K562 (cell line): ENCODE results near the gene MRPL42. TPM values are rescaled to one million over a fixed set of nuclear protein-coding genes. Genes with fewer than 3 reads are reported as not detected.

ENCODE experiments used
- ATF7 ChIP-seq: fragments of 450-650 bp; IDR thresholded peaks from 2 replicates; pipeline ENCODE4 v1.7.1; 2014; ENCODE audit warnings: mild to moderate bottlenecking, moderate library complexity
- DEAF1 ChIP-seq: fragments of 450-650 bp; formaldehyde crosslinking; IDR thresholded peaks from 2 replicates; pipeline ENCODE4 v1.4.0; 2020; ENCODE audit warnings: mild to moderate bottlenecking, moderate library complexity
- DMBX1 ChIP-seq: fragments of 250-450 bp; sonication (Bioruptor Pico); IDR thresholded peaks from 2 replicates; pipeline ENCODE4 v1.8.0; 2022; ENCODE audit warnings: inconsistent platforms, mild to moderate bottlenecking, moderate library complexity, borderline replicate concordance
- ELF1 ChIP-seq: fragments of 200-800 bp; sonication (Bioruptor generic); IDR thresholded peaks from 2 replicates; pipeline ENCODE4 v1.6.1; 2016; ENCODE audit warnings: missing genetic modification characterization, missing compliant biosample characterization
- ELF2 ChIP-seq: fragments of 250-450 bp; sonication (Bioruptor Pico); IDR thresholded peaks from 2 replicates; pipeline ENCODE4 v1.5.0; 2021; ENCODE audit warnings: mild to moderate bottlenecking
- GABPA ChIP-seq: fragments of 200-800 bp; sonication (Bioruptor generic); conservative IDR thresholded peaks from 2 replicates; pipeline ENCODE4 v1.6.1; 2016; ENCODE audit warnings: low read depth, missing genetic modification characterization, missing compliant biosample characterization
- HES1 ChIP-seq: fragments of 450-650 bp; IDR thresholded peaks from 2 replicates; pipeline ENCODE4 v1.6.1; 2016; ENCODE audit warnings: low read depth, mild to moderate bottlenecking, moderate library complexity
- JUN ChIP-seq, 2 experiments: sonication (generic) in 1 of 2; formaldehyde crosslinking in 1 of 2; IDR thresholded peaks; 2 replicates each; pipeline versions ENCODE4 v1.6.1 to v1.8.0; 2012 to 2022; ENCODE audit warnings: borderline replicate concordance in 2 of 2, mild to moderate bottlenecking in 2 of 2, improper control_type of control experiment in 1 of 2, low read depth in 1 of 2, low read length in 1 of 2, missing genetic modification reagents in 1 of 2
- MAFK ChIP-seq: IDR thresholded peaks from 2 replicates; pipeline ENCODE4 v1.6.1; 2011; ENCODE audit warnings: low read length, improper control_type of control experiment
- MBD2 ChIP-seq: sonication (generic); IDR thresholded peaks from 2 replicates; pipeline ENCODE4 v1.6.1; 2016; ENCODE audit warnings: low read depth, borderline replicate concordance
- RBBP5 ChIP-seq: fragments of 200-600 bp; sonication (generic); IDR thresholded peaks from 2 replicates; pipeline ENCODE4 v1.6.1; 2012; ENCODE audit warnings: borderline replicate concordance, mild to moderate bottlenecking, low read length, control low read depth, inconsistent platforms; ENCODE audit not compliant: insufficient read depth, poor library complexity, severe bottlenecking
- SMAD4 ChIP-seq: fragments of 250-450 bp; sonication (Bioruptor Pico); conservative IDR thresholded peaks from 2 replicates; pipeline ENCODE4 v1.8.0; 2021; ENCODE audit warnings: inconsistent platforms, mild to moderate bottlenecking, moderate library complexity
- ZNF212 ChIP-seq: fragments of 450-650 bp; formaldehyde crosslinking; IDR thresholded peaks from 2 replicates; pipeline ENCODE4 v1.4.0; 2020; ENCODE audit warnings: mild to moderate bottlenecking
- ZNF407 ChIP-seq: fragments of 450-650 bp; IDR thresholded peaks from 2 replicates; pipeline ENCODE4 v1.6.1; 2016; ENCODE audit warnings: low read depth
- polyA plus RNA-seq, 8 experiments: library from polyadenylated mRNA; depleted of rRNA in 4 of 8; stranded (reverse) in 5 of 8; unstranded in 3 of 8; fragments of >200 nt; fragmentation: Nextera tagmentation in 2 of 8; fragmentation: Illumina TruSeq in 1 of 8; extraction: Ambion mirVana in 2 of 8; extraction: Trizol in 1 of 8; gene quantifications; 2 replicates each; pipeline versions ENCODE4 v1.2.1 to v1.2.3, GENCODE V29; 2011 to 2014; ENCODE audit warnings: inconsistent platforms in 1 of 8, missing spikeins in 1 of 8
- total RNA-seq, 7 experiments: library from RNA; depleted of rRNA in 6 of 7; stranded (reverse); fragments of >200 nt in 6 of 7; fragmentation: Illumina TruSeq in 2 of 7; extraction: Trizol in 2 of 7; gene quantifications; 2 replicates each; pipeline versions ENCODE4 v1.2.1 to v1.2.3, GENCODE V29; 2011 to 2021; ENCODE audit warnings: low replicate concordance in 1 of 7
- TF ChIP-seq, protein P1 (sequence below): sonication (generic); formaldehyde crosslinking; IDR thresholded peaks from 2 replicates; pipeline ENCODE4 v1.8.0; 2022; ENCODE audit warnings: mild to moderate bottlenecking, missing genetic modification reagents

MRPL42 gene
- total and polyA plus RNA-seq, 9 of the 15 experiments (the other 6 are each of a cell fraction or from before 2014, with no cell fraction given) = 104 to 806 (median 218) TPM

- TF ChIP-seq, protein P1, sequence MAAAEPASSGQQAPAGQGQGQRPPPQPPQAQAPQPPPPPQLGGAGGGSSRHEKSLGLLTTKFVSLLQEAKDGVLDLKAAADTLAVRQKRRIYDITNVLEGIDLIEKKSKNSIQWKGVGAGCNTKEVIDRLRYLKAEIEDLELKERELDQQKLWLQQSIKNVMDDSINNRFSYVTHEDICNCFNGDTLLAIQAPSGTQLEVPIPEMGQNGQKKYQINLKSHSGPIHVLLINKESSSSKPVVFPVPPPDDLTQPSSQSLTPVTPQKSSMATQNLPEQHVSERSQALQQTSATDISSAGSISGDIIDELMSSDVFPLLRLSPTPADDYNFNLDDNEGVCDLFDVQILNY = 0 out of 2 replicates have a peak, but pooled peaks have one; percentile 56
- TF ChIP-seq JUN (IDR thresholded peaks at IDR 0.05; ENCODE audit: borderline replicate concordance, low read depth, low read length) (no peak), JUN (CRISPR knock-in tag; IDR thresholded peaks at IDR 0.05; ENCODE audit: borderline replicate concordance) (no peak; the same call in 1 of the 2 replicates), RBBP5 (peak; percentile 95), DMBX1 (CRISPR knock-in tag) (0 out of 2 replicates have a peak, but pooled peaks have one; percentile 40), ZNF212 (CRISPR knock-in tag) (no peak), ELF2 (CRISPR knock-in tag) (peak; percentile 81; the same call in 1 of the 2 replicates), GABPA (tag) (peak; percentile 97), ATF7 (peak; percentile 83), ELF1 (tag) (peak; percentile 90), MBD2 (peak; percentile 28; the same call in 1 of the 2 replicates), DEAF1 (CRISPR knock-in tag) (peak; percentile 55), SMAD4 (CRISPR knock-in tag) (0 out of 2 replicates have a peak, but pooled peaks have one; percentile 39), ZNF407 (no peak), HES1 (peak; percentile 73), MAFK (no peak)
Measured at GRCh38 chr12:93441617-93442410, 25.5 kb upstream of the MRPL42 start, which contains the start of gene UBE2N (continued).
